HG02870 (cell line): ENCODE measurements around the gene ZNF329.
"Not testable (repeated sequence)": the region's sequence is repeated elsewhere in the genome, so short reads cannot be mapped to it uniquely, and the experiment has no call there.

Experiments
- ATAC-seq: cut with Tn5 transposase; IDR thresholded peaks from one replicate; pipeline ENCODE4 v1.9.1; 2021; ENCODE audit warnings: mild to moderate bottlenecking, moderate library complexity; ENCODE audit not compliant: unreplicated experiment

The ZNF329 gene

GRCh38 chr19:58150328-58150921 lies at the start of gene ZNF329:
Gene ZNF329 (minus strand): TSS chr19:58150789. CDS start chr19:58129503, 21,286 bp downstream.
- ATAC-seq: peak; percentile 46

GRCh38 chr19:58196901-58197616 lies 46.5 kb upstream of the ZNF329 start:
- no peak for ATAC-seq

GRCh38 chr19:58183817-58184215 lies 33.2 kb upstream of the ZNF329 start:
- no peak for ATAC-seq

DNA sequence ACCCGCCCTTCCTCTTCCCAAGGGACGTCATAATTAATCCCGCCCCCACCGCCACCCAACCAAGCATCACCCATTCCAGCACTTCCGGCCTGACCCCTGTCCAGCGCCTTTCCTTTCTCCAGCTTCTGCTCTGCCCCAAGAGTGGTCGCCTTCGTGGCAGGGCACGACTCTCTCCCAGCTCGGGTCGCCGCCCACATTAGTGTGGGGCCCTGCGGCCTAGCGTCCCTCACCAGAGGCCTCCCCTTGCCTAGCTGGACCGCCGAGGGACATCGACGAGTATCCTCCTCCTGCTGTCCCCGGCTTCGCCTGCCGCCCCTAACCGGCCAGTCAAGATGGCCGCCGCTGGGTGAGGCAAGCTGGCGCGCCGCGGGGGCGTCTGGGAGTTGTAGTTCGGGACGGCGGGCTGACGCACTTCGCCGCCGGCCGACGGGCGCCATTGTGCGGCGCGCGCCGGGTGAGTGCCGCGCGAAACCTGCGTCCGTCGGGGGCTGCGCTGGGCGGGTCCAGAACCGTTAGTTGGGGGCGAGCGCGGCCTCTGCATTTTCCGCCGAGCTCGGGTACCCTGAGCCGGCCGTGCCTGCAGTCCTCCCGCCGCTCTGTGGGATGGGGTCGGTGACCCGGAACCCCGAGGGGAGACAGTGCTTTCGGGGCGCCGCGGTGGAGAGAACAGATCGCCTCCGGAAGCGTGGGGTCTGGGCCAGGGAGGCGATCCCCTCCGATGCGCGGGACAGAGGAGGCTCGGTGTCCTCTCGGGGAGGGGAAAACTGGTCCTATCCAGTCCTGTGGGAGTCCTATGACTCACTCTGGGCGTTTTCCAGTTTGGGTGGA lies 32.6 kb upstream of the ZNF329 start, which contains the start of gene ZNF274:
TSS of gene ZNF274 (plus strand) at position 73 of the 828 bp plus-strand sequence. CDS start 905 bp downstream, outside the sequence.
- peak; percentile 70 for ATAC-seq

DNA sequence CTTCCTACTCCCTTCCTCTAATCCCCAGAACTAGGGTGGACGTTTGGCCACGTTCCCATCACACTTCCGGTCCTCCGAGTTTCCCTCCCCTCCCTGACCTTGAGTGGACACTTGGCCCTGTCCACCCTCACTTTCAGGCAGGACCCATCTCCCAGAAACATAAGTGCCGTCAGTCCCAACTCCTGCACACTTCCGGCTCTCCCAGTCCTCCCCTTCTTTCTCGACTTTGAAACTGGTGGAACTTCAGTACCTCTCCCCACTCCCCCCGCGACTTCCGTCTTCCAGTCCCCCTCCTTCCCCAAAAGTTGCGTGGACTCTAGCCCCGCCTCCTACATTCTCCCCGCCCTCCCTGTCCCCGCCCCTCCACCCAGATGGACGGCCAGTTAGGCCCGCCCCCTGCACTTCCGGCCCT lies 32.0 kb upstream of the ZNF329 start:
- ATAC-seq: no peak

- no peak for ATAC-seq
Measured at GRCh38 chr19:58181902-58182576, 31.4 kb upstream of the ZNF329 start.

GRCh38 chr19:58170860-58171259 lies 20.3 kb upstream of the ZNF329 start:
- ATAC-seq: no peak

DNA sequence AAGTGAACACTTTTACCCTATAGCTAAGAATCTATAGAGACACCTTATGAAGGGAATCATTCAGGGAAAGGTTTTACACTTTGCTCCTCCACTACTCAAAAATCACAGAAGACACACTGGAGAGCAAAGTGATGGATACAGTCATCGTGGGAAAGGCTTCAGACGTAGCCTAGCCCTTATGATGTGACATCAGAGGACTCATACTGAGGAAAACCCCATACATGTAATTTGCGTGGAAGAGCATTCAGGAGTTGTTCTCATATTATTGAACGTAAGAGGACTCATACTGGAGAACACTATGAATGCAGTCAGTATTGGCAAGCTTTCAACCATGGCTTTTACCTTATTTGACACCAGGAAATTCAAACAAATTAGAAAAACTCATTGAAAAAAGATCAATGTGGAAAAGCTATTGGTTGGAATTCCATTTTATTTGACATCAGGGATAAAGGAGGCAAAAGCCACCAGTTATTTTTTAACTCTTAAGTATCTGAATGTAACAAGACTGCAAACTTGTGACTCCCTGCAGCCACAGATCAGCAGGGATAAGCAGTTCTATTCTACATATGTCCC lies 16.2 kb upstream of the ZNF329 start:
- no peak for ATAC-seq

DNA sequence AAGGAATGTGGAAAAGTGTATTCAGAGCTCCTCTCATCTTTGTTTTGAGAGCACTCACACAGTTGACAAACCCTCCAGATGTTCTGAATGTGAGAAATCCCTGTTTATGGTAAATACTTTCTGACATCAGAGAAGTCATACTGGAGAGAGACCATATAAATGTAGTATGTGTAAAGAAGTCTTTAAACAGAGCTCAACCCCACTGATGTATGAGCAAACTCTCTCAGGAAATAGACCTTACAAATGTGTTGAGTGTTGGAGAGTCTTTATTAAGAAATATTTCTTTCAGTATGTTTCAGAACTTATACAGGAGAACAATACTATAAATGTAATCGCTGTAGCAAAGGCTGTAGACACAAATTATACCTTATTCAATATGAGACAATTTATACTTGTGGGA lies 15.7 kb upstream of the ZNF329 start:
- ATAC-seq: no peak

GRCh38 chr19:58157045-58157728 lies 6.6 kb upstream of the ZNF329 start:
- ATAC-seq: no peak

DNA sequence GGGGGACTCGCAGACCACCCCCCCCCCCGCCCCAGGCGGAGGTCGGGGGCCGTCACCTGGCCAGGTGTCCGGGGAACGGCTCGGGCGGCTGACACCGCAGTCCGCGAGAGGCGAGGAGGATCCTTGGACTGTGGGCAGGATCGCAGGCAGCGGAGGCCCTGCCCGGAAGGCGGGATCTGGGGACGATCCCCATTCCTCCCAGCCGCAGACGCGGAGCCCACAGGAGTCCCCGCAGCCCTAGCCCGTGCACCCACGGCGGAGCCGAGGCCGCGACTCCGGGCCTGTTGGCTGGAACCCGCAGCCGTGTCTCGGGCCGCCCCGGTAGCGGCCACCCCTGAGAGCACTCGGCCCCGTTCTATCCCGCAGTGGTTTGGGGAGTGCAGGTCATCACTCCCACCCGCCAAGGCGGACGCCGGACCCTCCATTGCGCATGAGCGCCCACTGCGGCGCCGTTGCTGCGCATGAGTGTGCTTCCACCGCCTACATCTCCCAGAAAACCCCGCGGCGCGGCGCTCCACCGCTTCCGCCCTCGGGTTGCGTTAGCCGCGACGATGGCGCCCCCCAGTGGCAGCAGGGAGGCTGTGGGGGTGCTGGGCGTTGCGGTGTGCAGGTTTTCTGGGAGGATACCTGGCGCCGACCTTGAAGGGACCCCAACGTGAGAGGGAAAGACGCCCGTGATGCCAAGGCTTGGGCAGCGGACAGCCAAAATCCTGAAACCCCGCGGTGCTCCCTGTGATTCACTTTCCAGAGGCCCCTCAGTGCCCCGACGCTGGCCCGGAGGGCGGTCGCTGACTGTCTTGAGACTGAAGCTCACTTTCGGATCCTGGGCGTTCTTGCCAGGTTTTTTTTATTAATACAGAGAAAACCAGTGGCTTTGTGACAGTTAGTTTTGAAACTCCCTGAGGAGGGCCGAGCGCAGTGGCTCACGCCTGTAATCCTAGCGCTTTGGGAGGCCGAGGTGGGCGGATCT lies 4.4 kb upstream of the ZNF329 start:
- ATAC-seq: peak; percentile 72

GRCh38 chr19:58154287-58154678 lies 3.7 kb upstream of the ZNF329 start:
- no peak for ATAC-seq

DNA sequence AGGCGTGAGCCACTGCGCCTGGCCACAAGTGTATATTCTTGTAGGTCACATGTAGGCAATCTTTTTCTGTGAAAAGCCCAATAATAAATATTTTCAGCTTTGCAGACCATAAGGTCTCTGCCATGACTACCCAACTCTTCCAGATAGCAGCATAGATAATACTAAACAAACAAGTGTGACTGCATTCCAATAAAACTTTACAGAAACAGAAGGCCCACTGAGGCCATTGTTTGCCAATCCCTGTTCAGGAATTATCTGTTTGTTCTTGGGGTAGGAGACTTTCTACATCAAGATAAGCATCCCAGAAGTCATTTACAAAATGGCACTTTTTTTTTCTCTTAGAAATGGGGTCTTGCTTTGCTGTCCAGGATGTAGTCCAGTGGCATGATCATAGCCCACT lies 2.8 kb upstream of the ZNF329 start:
- ATAC-seq: no peak

DNA sequence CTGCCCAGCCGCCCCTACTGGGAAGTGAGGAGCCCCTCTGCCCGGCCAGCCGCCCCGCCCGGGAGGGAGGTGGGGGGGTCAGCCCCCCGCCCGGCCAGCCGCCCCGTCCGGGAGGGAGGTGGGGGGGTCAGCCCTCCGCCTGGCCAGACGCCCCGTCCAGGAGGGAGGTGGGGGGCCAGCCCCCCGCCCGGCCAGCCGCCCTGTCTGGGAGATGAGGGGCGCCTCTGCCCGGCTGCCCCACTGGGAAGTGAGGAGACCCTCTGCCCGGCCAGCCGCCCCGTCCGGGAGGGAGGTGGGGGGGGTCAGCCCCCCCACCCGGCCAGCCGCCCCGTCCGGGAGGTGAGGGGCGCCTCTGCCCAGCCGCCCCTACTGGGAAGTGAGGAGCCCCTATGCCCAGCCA lies 3.1 kb downstream of the ZNF329 start:
- ATAC-seq: not testable (repeated sequence)

GRCh38 chr19:58145849-58146248 lies 4.7 kb downstream of the ZNF329 start:
- ATAC-seq: no peak

DNA sequence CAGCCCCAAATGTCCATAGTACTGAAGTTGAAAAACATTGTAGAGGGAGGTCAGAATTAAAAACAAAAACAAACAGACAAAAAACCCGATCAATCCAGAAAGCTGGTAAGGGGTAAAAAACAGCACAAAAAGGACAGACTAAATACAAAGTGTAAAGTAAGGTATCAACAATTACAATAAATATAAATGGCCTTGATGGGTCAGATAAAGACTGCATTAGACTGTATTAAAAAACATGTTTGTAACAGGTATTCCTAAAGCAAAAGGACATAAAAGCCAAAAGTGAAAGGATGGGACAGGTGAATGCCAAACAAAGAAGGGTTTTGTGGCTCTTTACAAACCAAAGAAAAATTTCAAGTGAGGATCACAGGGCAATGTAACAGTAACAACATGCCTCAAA lies 16.3 kb downstream of the ZNF329 start:
- ATAC-seq: no peak

GRCh38 chr19:58129284-58129683 lies 21.3 kb downstream of the ZNF329 start:
- ATAC-seq: no peak

DNA sequence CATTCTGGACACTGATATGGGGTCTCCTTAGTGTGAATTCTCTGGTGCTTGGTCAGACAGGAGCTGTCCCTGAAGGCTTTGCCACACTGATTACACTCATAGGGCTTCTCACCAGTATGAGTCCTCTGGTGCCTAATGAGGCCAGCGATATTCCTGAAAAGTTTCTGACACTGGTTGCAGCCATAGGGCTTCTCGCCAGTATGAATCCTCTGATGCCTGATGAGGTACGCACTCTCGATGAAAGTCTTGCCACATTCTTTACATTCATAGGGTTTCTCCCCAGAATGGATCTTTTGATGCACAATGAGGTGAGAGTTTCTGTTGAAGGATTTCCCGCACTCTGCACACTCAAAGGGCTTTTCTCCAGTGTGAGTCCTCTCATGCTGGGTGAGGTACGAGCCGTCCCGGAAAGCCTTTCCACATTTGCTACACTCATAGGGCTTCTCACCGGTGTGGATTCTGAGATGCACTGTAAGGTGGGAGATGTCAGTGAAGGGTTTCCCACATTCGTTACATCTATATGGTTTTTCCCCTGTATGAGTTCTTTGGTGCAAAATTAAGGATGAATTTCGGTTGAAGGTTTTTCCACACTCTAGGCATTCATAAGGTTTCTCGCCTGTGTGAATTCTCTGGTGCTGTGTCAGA lies 22.4 kb downstream of the ZNF329 start:
- ATAC-seq: no peak

DNA sequence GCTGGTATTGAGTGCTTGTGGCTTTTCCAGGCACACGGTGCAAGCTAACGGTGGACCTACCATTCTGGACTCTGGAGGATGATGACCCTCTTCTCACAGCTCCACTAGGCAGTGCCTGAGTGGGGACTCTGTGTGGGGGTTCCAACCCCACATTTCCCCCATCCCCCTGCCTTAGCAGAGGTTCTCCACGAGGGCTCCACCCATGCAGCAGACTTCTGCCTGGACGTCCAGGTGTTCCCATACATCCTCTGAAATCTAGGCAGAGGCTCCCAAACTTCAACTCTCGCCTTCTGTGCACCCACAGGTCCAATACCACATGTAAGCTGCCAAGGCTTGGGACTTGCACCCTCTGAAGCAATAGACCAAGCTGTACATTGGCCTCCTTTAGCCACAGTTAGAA lies 27.2 kb downstream of the ZNF329 start:
- no peak for ATAC-seq
